ENCODE results near the gene ATP11B. TPM values are rescaled to one million over a fixed set of nuclear protein-coding genes. Genes with fewer than 3 reads are reported as not detected.
A peak's percentile ranks its signal among the peaks of the same experiment; 100 is the strongest.

Gene ATP11B
- total and polyA plus RNA-seq, 7 donors, result 4.0 to 23.9 (median 18.8) TPM

DNA sequence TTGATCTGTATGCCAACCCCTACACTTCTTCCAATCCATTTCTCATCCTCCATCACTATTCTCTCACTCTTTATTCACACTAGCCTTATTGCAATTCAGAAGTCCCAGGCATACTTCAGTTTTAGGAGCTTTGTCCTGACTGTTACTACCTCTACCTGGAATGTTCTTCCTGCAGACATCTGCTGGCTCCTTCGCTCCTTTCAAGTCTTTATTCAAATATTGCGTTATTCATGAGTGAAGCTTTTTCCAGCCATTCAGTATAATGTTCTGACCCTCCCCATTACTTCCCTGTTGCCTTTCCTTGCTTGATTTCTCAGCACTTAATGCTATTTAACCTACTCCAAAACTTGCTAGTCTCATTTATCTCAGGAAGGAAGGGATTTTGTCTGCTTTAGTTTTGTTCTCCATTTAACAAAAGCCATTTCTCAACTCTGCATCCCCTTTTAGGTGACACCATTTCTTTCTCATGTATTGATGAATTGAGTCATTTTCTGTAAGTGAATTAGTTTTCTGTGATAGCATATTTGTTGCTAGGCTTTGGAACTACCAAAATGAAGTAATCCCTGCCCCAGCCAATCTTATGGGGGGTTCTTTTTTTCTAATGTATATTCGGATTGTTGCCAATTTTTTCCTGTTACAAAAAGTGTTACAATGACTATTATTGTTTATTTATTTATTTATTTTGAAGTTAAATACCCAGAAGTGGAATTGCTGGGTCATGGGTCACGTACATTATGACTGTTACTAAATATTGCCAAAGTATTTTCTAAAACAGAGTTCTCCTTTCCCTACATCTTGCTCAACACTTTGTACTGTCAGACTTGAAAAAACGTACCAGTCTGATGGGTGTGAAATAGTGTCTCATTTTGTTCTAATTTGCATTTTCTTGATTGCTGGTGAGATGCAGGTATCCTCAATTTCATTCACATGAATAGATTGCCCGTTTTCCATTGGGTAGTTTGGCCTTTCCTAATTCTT lies 9.4 kb downstream of the ATP11B start:
- peak in 2 of 4 donors; percentile 55 to 82 for ATAC-seq
- intact Hi-C loops (cut with DNase I), result no loop called here

DNA sequence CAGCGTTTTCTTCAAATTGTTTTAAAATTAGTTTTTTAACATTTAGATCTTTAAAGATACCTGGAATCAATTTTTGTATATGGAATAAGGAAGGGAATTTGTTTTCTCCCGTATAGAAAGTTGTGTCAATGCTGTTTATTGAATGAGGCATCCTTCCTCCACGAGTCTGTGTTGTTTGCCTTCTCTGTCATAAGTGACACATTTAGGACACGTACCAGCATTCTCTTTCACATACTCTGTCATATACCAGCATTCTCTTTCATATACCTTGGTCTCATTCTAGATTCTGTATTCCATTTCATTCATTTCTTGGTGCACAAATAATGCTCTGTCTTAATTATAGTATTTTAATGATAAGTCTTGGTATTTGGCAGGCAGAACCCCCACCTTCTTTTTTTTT lies 10.3 kb downstream of the ATP11B start:
- Histone ChIP-seq H3K36me3 (ENCODE audit: insufficient read depth in 1 of 2, low read depth in 1 of 2) (no peaks in the 10 kb centered on the region), H3K27ac (no peak overlapping the region), H3K4me3 (no peak overlapping the region), H3K4me1 (peaks cover 37% of the 10 kb centered on the region), H3K9me3 (no peaks in the 10 kb centered on the region), H3K27me3 (ENCODE audit: insufficient read depth in 3 of 3, low read length in 2 of 3) (no peaks in the 10 kb centered on the region)
- WGBS, 3 donors, result 75 to 86% (median 80%) methylated on average over 4 of the region's 4 CpGs
- ATAC-seq (peak in 1 of 4 donors; percentile 71), DNase-seq (no peak)
- intact Hi-C loops (cut with DNase I), result no loop called here
- TF ChIP-seq, protein P1, sequence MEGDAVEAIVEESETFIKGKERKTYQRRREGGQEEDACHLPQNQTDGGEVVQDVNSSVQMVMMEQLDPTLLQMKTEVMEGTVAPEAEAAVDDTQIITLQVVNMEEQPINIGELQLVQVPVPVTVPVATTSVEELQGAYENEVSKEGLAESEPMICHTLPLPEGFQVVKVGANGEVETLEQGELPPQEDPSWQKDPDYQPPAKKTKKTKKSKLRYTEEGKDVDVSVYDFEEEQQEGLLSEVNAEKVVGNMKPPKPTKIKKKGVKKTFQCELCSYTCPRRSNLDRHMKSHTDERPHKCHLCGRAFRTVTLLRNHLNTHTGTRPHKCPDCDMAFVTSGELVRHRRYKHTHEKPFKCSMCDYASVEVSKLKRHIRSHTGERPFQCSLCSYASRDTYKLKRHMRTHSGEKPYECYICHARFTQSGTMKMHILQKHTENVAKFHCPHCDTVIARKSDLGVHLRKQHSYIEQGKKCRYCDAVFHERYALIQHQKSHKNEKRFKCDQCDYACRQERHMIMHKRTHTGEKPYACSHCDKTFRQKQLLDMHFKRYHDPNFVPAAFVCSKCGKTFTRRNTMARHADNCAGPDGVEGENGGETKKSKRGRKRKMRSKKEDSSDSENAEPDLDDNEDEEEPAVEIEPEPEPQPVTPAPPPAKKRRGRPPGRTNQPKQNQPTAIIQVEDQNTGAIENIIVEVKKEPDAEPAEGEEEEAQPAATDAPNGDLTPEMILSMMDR (IDR thresholded peaks at IDR 0.05), result no peak

More for the DNA sequence above, 9.4 kb downstream of the ATP11B start:
- DNase-seq, result no peak
- Histone ChIP-seq H3K36me3 (ENCODE audit: insufficient read depth in 1 of 2, low read depth in 1 of 2) (no peaks in the 10 kb centered on the region), H3K4me1 (peaks cover 37% of the 10 kb centered on the region), H3K4me3 (no peak overlapping the region), H3K27me3 (ENCODE audit: insufficient read depth in 3 of 3, low read length in 2 of 3) (no peaks in the 10 kb centered on the region), H3K27ac (no peak overlapping the region), H3K9me3 (no peaks in the 10 kb centered on the region)
- WGBS, 3 donors, result 54 to 78% (median 62%) methylated on average over 6 of the region's 6 CpGs
- TF ChIP-seq, protein P1 (IDR thresholded peaks at IDR 0.05), result no peak

- intact Hi-C loops (cut with DNase I), result no loop called here
- Histone ChIP-seq H3K27ac (no peak overlapping the region), H3K4me1 (peaks cover 63% of the 10 kb centered on the region)
These were observed 13.8 kb downstream of the ATP11B start for GRCh38 chr3:182807061-182807460.

DNA sequence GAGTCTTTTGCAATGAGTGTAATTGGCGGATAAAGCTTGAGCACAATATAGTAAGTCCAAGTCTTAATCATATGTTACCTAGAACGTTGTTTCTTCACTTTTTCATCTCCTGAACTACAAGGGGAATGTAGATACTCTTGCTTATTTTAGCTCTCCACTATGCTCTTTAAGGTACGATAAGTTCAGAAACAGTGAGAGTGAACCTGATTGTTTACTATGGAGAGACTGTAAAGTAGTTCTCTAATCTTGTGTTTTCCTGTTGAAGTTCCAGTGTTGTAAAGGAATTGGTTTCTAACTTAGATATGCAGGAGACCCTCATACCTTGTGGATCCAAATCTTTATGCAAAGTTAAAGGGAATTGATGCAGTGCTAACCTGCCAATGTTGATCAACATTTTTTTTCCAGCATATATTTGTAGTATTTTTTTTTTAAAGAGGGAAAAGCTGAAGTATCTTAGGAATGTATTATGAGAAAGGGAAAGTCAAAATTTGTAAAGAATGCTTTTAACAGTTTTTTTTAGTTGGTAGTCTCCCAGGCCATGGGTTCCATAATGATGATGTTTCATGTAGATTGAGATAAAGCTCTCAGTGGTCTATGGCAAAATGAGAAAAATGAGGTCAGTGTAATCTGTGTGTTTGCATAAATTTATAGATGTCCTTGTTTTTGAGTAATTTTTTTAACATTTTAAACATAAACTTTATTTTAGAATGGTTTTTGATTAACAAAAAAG lies 14.9 kb downstream of the ATP11B start:
- H3K4me1 ChIP-seq, result peaks cover 63% of the 10 kb centered on the region

More at GRCh38 chr3:182807061-182807460, 13.8 kb downstream of the ATP11B start:
- no peak for ATAC-seq
- TF ChIP-seq, protein P1 (IDR thresholded peaks at IDR 0.05), result no peak
- Histone ChIP-seq H3K9me3 (no peaks in the 10 kb centered on the region), H3K4me3 (no peak overlapping the region), H3K27me3 (ENCODE audit: insufficient read depth in 3 of 3, low read length in 2 of 3) (no peaks in the 10 kb centered on the region), H3K36me3 (ENCODE audit: insufficient read depth in 1 of 2, low read depth in 1 of 2) (no peaks in the 10 kb centered on the region)
- no peak for DNase-seq
- 79 to 87% (median 82%) methylated on average over 1 of the region's 1 CpG for WGBS, 3 donors

More for the DNA sequence above, 14.9 kb downstream of the ATP11B start:
- Histone ChIP-seq H3K36me3 (ENCODE audit: insufficient read depth in 1 of 2, low read depth in 1 of 2) (no peaks in the 10 kb centered on the region), H3K4me3 (no peak overlapping the region), H3K27me3 (ENCODE audit: insufficient read depth in 3 of 3, low read length in 2 of 3) (no peaks in the 10 kb centered on the region), H3K27ac (no peak overlapping the region), H3K9me3 (no peaks in the 10 kb centered on the region)
- intact Hi-C loops (cut with DNase I), result no loop called here
- 74 to 83% (median 78%) methylated on average over 3 of the region's 3 CpGs for WGBS, 3 donors
- TF ChIP-seq, protein P1 (IDR thresholded peaks at IDR 0.05), result no peak
- no peak for ATAC-seq
- DNase-seq, result no peak
